DND-41 (cell line): Measurements from ENCODE around the gene CLASP1.

Source experiments
- EZH2 ChIP-seq: IDR thresholded peaks from 3 replicates; pipeline ENCODE4 v1.6.1; 2012; ENCODE audit warnings: borderline replicate concordance, low read depth, mild to moderate bottlenecking, moderate library complexity, low read length, inconsistent platforms; ENCODE audit not compliant: severe bottlenecking
- TF ChIP-seq, protein P1 (sequence below): IDR thresholded peaks from 2 replicates; pipeline ENCODE4 v1.5.1; 2012; ENCODE audit warnings: borderline replicate concordance, low read length, moderate library complexity, mild to moderate bottlenecking; ENCODE audit not compliant: poor library complexity, severe bottlenecking; ENCODE audit errors: extremely low read depth

DNA sequence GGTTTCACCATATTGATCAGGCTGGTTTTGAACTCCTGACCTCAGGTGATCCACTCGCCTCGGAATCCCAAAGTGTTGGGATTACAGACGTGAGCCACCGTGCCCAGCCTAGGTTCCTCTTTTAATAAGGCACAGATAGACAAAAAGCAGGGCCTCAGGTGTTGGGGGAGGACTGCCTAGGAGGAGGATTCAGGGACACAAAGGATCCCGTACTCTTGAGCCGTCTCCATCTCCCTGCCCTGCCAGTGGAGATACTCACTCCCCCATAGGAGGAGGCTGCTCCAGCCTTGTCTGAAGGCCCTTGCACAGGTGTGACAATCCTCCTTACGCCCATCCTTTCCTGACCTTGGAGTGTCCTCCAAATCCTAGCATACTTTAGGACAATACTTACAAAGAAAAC, 332.3 kb downstream of the CLASP1 start:
- TF ChIP-seq, protein P1, sequence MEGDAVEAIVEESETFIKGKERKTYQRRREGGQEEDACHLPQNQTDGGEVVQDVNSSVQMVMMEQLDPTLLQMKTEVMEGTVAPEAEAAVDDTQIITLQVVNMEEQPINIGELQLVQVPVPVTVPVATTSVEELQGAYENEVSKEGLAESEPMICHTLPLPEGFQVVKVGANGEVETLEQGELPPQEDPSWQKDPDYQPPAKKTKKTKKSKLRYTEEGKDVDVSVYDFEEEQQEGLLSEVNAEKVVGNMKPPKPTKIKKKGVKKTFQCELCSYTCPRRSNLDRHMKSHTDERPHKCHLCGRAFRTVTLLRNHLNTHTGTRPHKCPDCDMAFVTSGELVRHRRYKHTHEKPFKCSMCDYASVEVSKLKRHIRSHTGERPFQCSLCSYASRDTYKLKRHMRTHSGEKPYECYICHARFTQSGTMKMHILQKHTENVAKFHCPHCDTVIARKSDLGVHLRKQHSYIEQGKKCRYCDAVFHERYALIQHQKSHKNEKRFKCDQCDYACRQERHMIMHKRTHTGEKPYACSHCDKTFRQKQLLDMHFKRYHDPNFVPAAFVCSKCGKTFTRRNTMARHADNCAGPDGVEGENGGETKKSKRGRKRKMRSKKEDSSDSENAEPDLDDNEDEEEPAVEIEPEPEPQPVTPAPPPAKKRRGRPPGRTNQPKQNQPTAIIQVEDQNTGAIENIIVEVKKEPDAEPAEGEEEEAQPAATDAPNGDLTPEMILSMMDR: no peak
- TF ChIP-seq EZH2: no peak
